Embryonic facial prominence (tissue), 1 donor: ENCODE data around the gene RMC1.
A peak's percentile ranks its signal among the peaks of the same experiment; 100 is the strongest.
"Not testable (repeated sequence)": the region's sequence is repeated elsewhere in the genome, so short reads cannot be mapped to it uniquely, and the experiment has no call there.

Source experiments
- DNase-seq: peaks from one replicate; pipeline ENCODE4 v3.0.0-alpha.2; 2016; ENCODE audit errors: extremely low spot score

RMC1 gene

GRCh38 chr18:23498117-23498516, 5.2 kb upstream of the RMC1 start:
- no peak for DNase-seq

GRCh38 chr18:23498877-23499276, 4.4 kb upstream of the RMC1 start:
- DNase-seq = no peak

DNA sequence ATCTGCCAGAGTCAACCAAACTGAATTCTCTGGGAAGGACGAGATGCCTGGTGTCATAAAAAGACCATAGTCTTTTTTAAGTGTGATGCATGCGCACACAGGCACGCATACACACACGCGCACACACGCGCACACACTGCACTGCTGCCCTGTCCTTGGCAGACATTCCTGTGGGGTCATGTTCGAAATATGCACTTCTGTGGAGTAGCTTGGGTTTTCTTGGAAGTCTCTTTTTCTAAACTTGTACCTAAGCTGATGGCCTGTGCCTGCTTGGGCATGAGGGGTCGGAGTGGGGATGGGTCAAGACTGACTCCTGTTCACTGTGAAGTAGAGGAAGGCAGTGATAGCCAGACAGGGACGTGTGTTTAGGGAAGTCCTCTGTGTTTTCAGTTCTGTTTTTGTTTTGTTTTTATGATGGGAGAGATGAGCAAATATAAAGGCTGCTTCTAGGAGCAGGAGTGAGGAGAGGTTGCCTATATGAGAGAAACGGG, 4.0 kb upstream of the RMC1 start:
- no peak for DNase-seq

GRCh38 chr18:23501626-23502025, 1.7 kb upstream of the RMC1 start:
- no peak for DNase-seq

DNA sequence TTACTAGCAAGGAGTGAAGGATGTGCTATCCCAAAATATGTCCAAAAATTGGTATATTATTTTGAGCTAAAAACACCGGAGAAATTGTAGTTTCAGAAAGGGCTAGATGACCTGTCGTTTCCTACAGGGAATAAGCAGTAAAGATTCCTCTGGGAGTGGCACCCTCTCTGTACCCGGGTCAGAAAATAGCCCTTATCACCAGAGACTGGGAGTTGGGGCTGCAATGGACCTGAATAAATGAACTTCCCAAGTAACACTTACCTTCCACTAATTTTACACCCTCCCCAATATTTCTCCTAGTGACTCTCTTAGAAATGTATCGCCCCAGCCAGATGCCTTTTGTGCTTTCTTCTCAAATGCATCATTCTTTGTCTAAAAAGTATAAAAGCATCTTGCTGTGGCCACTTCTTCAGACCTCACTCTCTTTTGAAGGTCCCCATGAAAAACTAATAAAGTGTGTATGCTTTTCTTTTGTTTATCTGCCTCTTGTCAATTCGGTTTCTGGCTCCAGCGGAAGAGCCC, 734 bp upstream of the RMC1 start:
- no peak for DNase-seq

GRCh38 chr18:23503963-23504344, 643 bp downstream of the RMC1 start:
- DNase-seq = no peak

DNA sequence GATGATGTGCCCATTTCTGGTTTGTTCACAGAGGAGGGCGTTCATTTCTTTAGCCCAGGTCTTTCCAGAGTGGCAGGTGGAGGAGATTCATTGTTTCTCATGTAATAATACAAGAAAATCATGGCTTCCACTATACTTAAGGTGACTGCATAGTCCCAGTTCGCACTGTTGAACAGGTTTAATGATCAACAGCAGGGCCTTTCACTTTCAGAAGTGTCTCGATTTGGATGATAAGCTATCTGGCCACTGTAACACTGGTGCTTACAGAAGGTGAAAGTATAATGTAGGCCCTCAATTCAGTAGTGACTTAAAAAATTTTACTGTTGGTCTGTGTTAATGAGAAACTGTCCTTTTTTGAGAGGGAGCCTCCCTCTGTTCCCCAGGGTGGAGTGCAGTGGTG, 1.4 kb downstream of the RMC1 start:
- DNase-seq = no peak

- no peak for DNase-seq
Measured at GRCh38 chr18:23506393-23506792, 3.1 kb downstream of the RMC1 start.

GRCh38 chr18:23510923-23511322, 7.6 kb downstream of the RMC1 start:
- not testable (repeated sequence) for DNase-seq

DNA sequence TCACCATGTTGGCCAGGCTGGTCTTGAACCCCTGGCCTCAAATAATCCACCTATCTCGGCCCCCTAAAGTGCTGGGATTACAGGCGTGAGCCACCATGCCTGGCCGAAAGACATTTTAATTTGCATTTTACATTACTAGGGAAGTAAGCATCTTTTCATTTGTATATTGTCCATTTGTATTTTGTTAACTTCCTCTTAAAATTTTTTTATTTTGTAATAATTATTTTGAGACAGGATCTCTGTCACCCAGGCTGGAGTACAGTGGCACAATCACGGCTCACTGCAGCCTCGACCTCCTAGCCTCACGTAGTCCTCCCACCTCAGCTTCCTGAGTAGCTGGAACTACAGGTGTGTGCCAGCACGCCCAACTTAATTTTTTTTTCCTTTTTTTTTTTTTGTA, 8.9 kb downstream of the RMC1 start:
- DNase-seq = not testable (repeated sequence)

- DNase-seq = no peak
Measured at GRCh38 chr18:23512641-23513040, 9.3 kb downstream of the RMC1 start.

DNA sequence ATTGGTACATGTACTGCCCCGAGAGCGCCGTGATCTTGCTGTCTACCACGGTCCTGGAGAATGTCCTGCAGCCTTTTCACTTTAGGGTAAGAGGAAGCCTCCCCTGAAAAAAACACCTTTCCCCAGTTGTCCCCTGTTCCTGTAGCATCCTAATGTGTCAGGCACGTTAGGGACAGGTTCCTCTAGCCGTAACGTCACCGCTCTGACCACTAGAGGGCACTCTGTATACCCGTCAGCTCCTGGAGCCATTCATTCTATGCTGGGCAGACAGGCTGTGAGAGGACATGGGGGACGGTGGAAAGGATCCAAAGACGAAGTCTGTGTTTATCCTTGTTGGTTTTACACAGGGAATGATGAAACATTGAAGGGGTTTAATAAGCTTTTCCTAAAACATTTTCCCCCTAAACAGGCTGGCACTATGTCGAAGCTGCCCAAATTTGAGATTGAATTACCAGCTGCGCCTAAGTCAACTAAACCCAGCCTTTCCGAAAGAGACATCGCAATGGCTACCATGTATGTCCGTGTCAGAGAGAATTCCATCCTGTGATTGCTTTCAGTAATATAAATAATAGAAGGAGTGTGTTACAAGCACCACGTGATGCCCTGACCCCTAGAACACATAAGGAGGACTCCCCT, 12.7 kb downstream of the RMC1 start:
- DNase-seq = peak; percentile 37

DNA sequence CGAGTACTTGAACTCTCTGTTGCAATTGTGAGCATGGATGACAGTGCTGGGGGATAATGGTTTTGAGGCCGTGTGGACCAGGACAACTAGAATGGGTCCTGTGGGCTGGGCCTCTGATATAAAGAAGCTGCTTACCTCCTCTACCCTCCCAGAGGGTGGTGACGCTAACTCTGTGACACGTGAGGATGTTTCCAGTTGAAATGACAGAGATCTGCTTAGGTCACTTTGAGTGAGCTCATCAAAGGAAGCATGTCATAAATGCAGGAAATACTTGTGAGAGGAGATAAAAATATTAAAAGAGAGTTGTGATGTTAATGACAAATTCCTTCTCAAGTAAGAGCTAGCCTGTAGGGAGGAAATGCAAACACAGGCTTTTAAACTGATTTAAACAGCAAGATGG, 16.4 kb downstream of the RMC1 start:
- DNase-seq = no peak

DNA sequence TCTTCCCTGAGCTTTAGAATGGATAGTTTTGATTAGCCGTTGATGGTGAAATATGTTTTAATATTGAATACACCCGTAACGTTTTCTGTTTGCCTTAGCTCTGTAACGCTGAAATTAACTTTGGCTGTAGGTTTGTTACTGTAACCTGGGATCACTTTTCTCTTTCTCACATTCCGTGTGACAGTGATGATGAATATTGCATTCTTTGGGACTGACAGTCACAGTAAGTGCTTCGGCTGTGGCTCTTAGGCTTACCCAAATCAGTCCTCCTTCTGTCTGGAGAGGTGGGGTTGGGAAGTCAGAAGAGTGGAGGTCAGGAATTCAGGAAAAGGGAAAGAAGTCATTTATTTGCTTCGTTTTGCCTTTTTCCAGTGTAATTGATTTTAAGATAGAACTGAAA, 18.0 kb downstream of the RMC1 start:
- DNase-seq = no peak

DNA sequence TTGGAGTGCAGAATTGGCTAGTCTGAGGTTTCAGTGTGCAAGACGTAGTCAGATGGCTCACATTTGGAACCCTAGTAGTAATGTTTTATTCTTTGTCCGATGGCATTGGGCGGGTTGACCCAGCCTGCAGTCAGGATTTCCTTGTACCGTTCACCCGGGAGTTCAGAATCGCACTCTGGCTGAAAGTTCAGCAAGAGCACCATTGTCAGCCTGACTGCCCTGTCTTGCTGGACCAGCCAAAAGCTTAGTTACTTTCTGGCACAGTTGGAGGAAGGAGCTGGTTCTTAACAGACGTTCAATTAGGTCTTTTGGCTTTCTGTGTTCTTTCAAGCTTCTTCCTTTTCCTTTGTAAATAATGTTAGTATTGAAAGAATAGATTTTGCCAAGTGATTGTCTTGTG, 18.6 kb downstream of the RMC1 start:
- DNase-seq = no peak

GRCh38 chr18:23523429-23524212, 20.3 kb downstream of the RMC1 start:
- no peak for DNase-seq

DNA sequence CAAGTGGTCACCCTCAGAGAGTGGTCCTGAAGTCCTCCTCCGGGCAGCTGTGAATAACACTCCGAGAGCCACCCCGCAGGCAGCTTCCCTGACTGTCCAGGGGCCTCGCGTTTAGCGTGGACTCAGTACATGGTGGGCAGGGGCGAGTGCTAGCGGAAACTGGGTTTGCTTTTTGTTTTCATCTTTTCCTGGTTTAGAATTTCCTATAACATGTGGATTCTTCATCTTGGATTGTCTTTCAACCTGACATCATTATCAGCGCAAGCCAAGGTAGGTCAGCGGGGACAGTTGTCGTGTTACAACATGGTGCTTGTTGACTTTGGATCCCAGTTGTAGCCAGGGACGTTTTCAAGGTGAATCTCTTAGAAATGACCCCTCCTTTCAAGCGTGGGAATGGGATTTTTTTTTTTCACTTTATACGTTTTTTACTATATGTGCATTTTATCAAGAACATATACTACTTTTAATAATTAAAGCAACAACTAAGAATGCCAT, 20.9 kb downstream of the RMC1 start:
- DNase-seq = no peak

- DNase-seq = no peak
Measured at GRCh38 chr18:23526501-23527063, 23.3 kb downstream of the RMC1 start.

DNA sequence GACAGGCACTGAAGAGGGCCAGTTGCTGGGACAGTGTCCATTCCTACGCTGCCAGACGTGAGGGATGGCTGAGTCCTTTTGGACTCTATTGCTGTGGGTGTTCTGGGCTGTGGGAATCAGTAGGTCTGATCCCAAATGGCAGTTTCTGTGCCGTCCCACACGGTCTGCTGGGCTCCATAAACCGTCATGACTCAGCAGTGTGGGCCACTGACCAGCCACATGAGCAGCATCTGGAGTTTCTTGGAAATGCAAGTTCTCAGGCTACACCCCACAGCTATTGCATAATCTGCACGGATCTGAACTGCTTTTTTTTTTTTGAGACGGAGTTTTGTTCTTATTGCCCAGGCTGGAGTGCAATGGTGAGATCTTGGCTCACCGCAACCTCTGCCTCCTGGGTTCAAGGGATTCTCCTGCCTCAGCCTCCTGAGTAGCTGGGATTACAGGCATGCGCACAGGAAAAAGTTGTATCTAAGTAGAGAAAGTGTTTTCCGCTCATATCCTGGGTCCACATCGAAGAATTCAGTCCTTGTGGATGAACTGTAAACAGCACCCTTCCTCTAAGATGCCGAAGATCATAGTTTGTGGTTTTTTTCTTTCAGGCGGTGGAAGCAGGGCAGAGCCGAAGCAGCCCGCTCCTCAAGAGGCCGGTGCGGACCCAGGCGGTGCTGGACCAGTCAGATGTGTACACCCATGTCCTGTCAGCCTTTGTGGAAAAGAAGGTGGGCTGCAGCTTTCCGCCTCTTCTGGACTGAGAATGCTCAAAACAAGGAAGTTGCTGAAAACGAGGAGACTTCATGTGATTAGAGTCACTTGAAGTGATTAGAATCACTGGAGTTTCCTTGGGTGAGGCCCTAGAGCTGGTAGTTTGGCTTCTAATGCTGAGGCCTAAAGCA, 25.5 kb downstream of the RMC1 start:
- no peak for DNase-seq

- no peak for DNase-seq
Measured at GRCh38 chr18:23529604-23530003, 26.3 kb downstream of the RMC1 start.

- no peak for DNase-seq
Measured at GRCh38 chr18:23530195-23530594, 26.9 kb downstream of the RMC1 start.

GRCh38 chr18:23531912-23532311, 28.6 kb downstream of the RMC1 start:
- no peak for DNase-seq
